Erythroblast (primary cell): ENCODE data around the gene ZNF821.

Experiments
- GATA1 ChIP-seq: IDR thresholded peaks from 2 replicates; pipeline ENCODE4 v1.6.1; 2011; ENCODE audit warnings: low read depth, mild to moderate bottlenecking, control low read depth, low read length, moderate library complexity
- POLR2A ChIP-seq: IDR thresholded peaks from 2 replicates; pipeline ENCODE4 v1.6.1; 2011; ENCODE audit warnings: mild to moderate bottlenecking, low read length

GRCh38 chr16:71929048-71929447 is 45.1 kb upstream of the ZNF821 start:
- no peak for TF ChIP-seq POLR2A
- TF ChIP-seq GATA1: no peak
